ENCODE results near the gene DDC.

The DDC gene

GRCh38 chr7:50427518-50427917, 137.7 kb downstream of the DDC start:
- no peak for TF ChIP-seq TCF12 (IDR thresholded peaks at IDR 0.05; ENCODE audit: low read depth)
- TF ChIP-seq YY1 (IDR thresholded peaks at IDR 0.05; ENCODE audit: low read depth): no peak
- TF ChIP-seq NFIC (IDR thresholded peaks at IDR 0.05): no peak
- no peak for TF ChIP-seq CREB1 (IDR thresholded peaks at IDR 0.05; ENCODE audit: low read depth)
- no peak for TF ChIP-seq RAD21 (IDR thresholded peaks at IDR 0.05; ENCODE audit: low read depth)
- TF ChIP-seq, protein P1, sequence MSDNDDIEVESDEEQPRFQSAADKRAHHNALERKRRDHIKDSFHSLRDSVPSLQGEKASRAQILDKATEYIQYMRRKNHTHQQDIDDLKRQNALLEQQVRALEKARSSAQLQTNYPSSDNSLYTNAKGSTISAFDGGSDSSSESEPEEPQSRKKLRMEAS (IDR thresholded peaks at IDR 0.05): no peak
- TF ChIP-seq, protein P2, sequence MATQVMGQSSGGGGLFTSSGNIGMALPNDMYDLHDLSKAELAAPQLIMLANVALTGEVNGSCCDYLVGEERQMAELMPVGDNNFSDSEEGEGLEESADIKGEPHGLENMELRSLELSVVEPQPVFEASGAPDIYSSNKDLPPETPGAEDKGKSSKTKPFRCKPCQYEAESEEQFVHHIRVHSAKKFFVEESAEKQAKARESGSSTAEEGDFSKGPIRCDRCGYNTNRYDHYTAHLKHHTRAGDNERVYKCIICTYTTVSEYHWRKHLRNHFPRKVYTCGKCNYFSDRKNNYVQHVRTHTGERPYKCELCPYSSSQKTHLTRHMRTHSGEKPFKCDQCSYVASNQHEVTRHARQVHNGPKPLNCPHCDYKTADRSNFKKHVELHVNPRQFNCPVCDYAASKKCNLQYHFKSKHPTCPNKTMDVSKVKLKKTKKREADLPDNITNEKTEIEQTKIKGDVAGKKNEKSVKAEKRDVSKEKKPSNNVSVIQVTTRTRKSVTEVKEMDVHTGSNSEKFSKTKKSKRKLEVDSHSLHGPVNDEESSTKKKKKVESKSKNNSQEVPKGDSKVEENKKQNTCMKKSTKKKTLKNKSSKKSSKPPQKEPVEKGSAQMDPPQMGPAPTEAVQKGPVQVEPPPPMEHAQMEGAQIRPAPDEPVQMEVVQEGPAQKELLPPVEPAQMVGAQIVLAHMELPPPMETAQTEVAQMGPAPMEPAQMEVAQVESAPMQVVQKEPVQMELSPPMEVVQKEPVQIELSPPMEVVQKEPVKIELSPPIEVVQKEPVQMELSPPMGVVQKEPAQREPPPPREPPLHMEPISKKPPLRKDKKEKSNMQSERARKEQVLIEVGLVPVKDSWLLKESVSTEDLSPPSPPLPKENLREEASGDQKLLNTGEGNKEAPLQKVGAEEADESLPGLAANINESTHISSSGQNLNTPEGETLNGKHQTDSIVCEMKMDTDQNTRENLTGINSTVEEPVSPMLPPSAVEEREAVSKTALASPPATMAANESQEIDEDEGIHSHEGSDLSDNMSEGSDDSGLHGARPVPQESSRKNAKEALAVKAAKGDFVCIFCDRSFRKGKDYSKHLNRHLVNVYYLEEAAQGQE (IDR thresholded peaks at IDR 0.05; ENCODE audit: low read depth): no peak
- TF ChIP-seq TAF1 (IDR thresholded peaks at IDR 0.05; ENCODE audit: low read depth): no peak
- TF ChIP-seq EP300 (IDR thresholded peaks at IDR 0.05; ENCODE audit: borderline replicate concordance): no peak
- TF ChIP-seq EGR1 (IDR thresholded peaks at IDR 0.05): no peak
- TF ChIP-seq FOXM1 (IDR thresholded peaks at IDR 0.05; ENCODE audit: borderline replicate concordance, low read depth): no peak
- no peak for TF ChIP-seq CEBPB (IDR thresholded peaks at IDR 0.05)
- TF ChIP-seq TEAD4 (IDR thresholded peaks at IDR 0.05): no peak
- no peak for TF ChIP-seq ZBTB7A (IDR thresholded peaks at IDR 0.05; ENCODE audit: low read depth)
- TF ChIP-seq, protein P3, sequence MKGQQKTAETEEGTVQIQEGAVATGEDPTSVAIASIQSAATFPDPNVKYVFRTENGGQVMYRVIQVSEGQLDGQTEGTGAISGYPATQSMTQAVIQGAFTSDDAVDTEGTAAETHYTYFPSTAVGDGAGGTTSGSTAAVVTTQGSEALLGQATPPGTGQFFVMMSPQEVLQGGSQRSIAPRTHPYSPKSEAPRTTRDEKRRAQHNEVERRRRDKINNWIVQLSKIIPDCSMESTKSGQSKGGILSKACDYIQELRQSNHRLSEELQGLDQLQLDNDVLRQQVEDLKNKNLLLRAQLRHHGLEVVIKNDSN (IDR thresholded peaks at IDR 0.05): no peak

GRCh38 chr7:50426280-50427045, 138.7 kb downstream of the DDC start:
- TF ChIP-seq EGR1 (IDR thresholded peaks at IDR 0.05) (no peak), CREB1 (IDR thresholded peaks at IDR 0.05; ENCODE audit: low read depth) (no peak), TAF1 (IDR thresholded peaks at IDR 0.05; ENCODE audit: low read depth) (no peak), CEBPB (IDR thresholded peaks at IDR 0.05) (no peak), NFIC (IDR thresholded peaks at IDR 0.05) (no peak), TEAD4 (IDR thresholded peaks at IDR 0.05) (no peak), EP300 (IDR thresholded peaks at IDR 0.05; ENCODE audit: borderline replicate concordance) (no peak), ZBTB7A (IDR thresholded peaks at IDR 0.05; ENCODE audit: low read depth) (no peak), RAD21 (IDR thresholded peaks at IDR 0.05; ENCODE audit: low read depth) (no peak), FOXM1 (IDR thresholded peaks at IDR 0.05; ENCODE audit: borderline replicate concordance, low read depth) (no peak), TCF12 (IDR thresholded peaks at IDR 0.05; ENCODE audit: low read depth) (no peak), YY1 (IDR thresholded peaks at IDR 0.05; ENCODE audit: low read depth) (no peak)
- TF ChIP-seq, protein P1 (IDR thresholded peaks at IDR 0.05): no peak
- TF ChIP-seq, protein P2 (IDR thresholded peaks at IDR 0.05; ENCODE audit: low read depth): no peak
- TF ChIP-seq, protein P3 (IDR thresholded peaks at IDR 0.05): no peak

- TF ChIP-seq, protein P1 (IDR thresholded peaks at IDR 0.05): no peak
- TF ChIP-seq, protein P2 (IDR thresholded peaks at IDR 0.05; ENCODE audit: low read depth): no peak
- TF ChIP-seq CEBPB (IDR thresholded peaks at IDR 0.05): no peak
- TF ChIP-seq ZBTB7A (IDR thresholded peaks at IDR 0.05; ENCODE audit: low read depth): no peak
- TF ChIP-seq, protein P3 (IDR thresholded peaks at IDR 0.05): no peak
- no peak for TF ChIP-seq CREB1 (IDR thresholded peaks at IDR 0.05; ENCODE audit: low read depth)
- TF ChIP-seq RAD21 (IDR thresholded peaks at IDR 0.05; ENCODE audit: low read depth): no peak
- TF ChIP-seq NFIC (IDR thresholded peaks at IDR 0.05): no peak
- no peak for TF ChIP-seq EP300 (IDR thresholded peaks at IDR 0.05; ENCODE audit: borderline replicate concordance)
These were observed 139.9 kb downstream of the DDC start for GRCh38 chr7:50425318-50425717.
